Neural progenitor cell (in vitro differentiated cells): Measurements from ENCODE around the gene MRPS6. TPM values are rescaled to one million over a fixed set of nuclear protein-coding genes. Genes with fewer than 3 reads are reported as not detected.
A peak's percentile ranks its signal among the peaks of the same experiment; 100 is the strongest.

Experiments used
- DNase-seq: peaks from one replicate; pipeline ENCODE4 v3.0.0-alpha.2; 2016; ENCODE audit warnings: low spot score
- H2AFZ ChIP-seq: fragments of 200-600 bp; sonication (generic); replicated peaks from 2 replicates; pipeline ENCODE4 v1.6.1; 2016; ENCODE audit warnings: antibody characterized with exemption
- H3F3A ChIP-seq: fragments of 200-600 bp; sonication (generic); 2 replicates; pipeline ENCODE4 v1.6.1; 2016; ENCODE audit warnings: antibody characterized with exemption, low read depth
- H3K27ac ChIP-seq: fragments of 200-600 bp; sonication (generic); 2 replicates; pipeline ENCODE4 v1.5.1; 2016; ENCODE audit warnings: mild to moderate bottlenecking
- H3K27me3 ChIP-seq: fragments of 200-600 bp; sonication (generic); 2 replicates; pipeline ENCODE4 v1.6.1; 2016; ENCODE audit warnings: mild to moderate bottlenecking, moderate library complexity
- H3K36me3 ChIP-seq: fragments of 200-600 bp; sonication (generic); 2 replicates; pipeline ENCODE4 v1.5.1; 2016
- H3K4me1 ChIP-seq: fragments of 200-600 bp; sonication (generic); 2 replicates; pipeline ENCODE4 v1.6.1; 2016; ENCODE audit warnings: mixed run types
- H3K4me2 ChIP-seq: fragments of 200-600 bp; sonication (generic); 2 replicates; pipeline ENCODE4 v1.6.1; 2016
- H3K4me3 ChIP-seq: fragments of 200-600 bp; sonication (generic); 2 replicates; pipeline ENCODE4 v1.5.1; 2016
- H3K79me2 ChIP-seq: fragments of 200-600 bp; sonication (generic); 2 replicates; pipeline ENCODE4 v1.6.1; 2016; ENCODE audit warnings: low read depth
- H3K9ac ChIP-seq: fragments of 200-600 bp; sonication (generic); 2 replicates; pipeline ENCODE4 v1.6.1; 2016
- H3K9me3 ChIP-seq: fragments of 200-600 bp; sonication (generic); 2 replicates; pipeline ENCODE4 v1.5.1; 2016; ENCODE audit warnings: low read depth
- H4K20me1 ChIP-seq: fragments of 200-600 bp; sonication (generic); 2 replicates; pipeline ENCODE4 v1.6.1; 2016; ENCODE audit warnings: low read depth
- H3K27ac Mint-ChIP-seq: 3 replicates; pipeline ENCODE4 v1.8.0; 2021; ENCODE audit warnings: mixed read lengths
- H3K27me3 Mint-ChIP-seq: 2 replicates; pipeline ENCODE4 v1.8.0; 2022; ENCODE audit warnings: low read depth, mild to moderate bottlenecking, inconsistent platforms, moderate library complexity, mixed read lengths; ENCODE audit not compliant: insufficient read depth
- H3K36me3 Mint-ChIP-seq: 3 replicates; pipeline ENCODE4 v1.8.0; 2021; ENCODE audit warnings: mixed read lengths
- H3K4me1 Mint-ChIP-seq: 3 replicates; pipeline ENCODE4 v1.8.0; 2021; ENCODE audit warnings: mixed read lengths
- H3K4me3 Mint-ChIP-seq: 3 replicates; pipeline ENCODE4 v1.8.0; 2021; ENCODE audit warnings: mild to moderate bottlenecking, moderate library complexity, mixed read lengths
- H3K9me3 Mint-ChIP-seq: 3 replicates; pipeline ENCODE4 v1.8.0; 2020; ENCODE audit warnings: mixed read lengths
- CTCF ChIP-seq: fragments of 200-600 bp; sonication (generic); IDR thresholded peaks from 2 replicates; pipeline ENCODE4 v1.5.1; 2017; ENCODE audit warnings: antibody characterized with exemption, mild to moderate bottlenecking
- EZH2 ChIP-seq: fragments of 200-600 bp; sonication (generic); IDR thresholded peaks from 2 replicates; pipeline ENCODE4 v1.6.1; 2017; ENCODE audit warnings: antibody characterized with exemption, mild to moderate bottlenecking, moderate library complexity
- EZH2phosphoT487 ChIP-seq: fragments of 200-600 bp; sonication (generic); IDR thresholded peaks from 2 replicates; pipeline ENCODE4 v1.6.1; 2017; ENCODE audit warnings: antibody characterized with exemption
- total RNA-seq: library from RNA; depleted of rRNA; stranded (reverse); fragments of >200 nt; gene quantifications from 2 replicates; pipeline ENCODE4 v1.2.3, GENCODE V29; 2015; ENCODE audit warnings: low replicate concordance

The MRPS6 gene
- total RNA-seq, 1 donor from 2014 or later = 108 TPM

- H3K9me3 ChIP-seq = no peaks in the 10 kb centered on the region
- Mint-ChIP-seq H3K27ac (no peak overlapping the region), H3K9me3 (peaks cover 11% of the 10 kb centered on the region), H3K27me3 (peaks cover 3% of the 10 kb centered on the region), H3K4me3 (no peak overlapping the region), H3K4me1 (peaks cover 29% of the 10 kb centered on the region), H3K36me3 (peaks cover 81% of the 10 kb centered on the region)
- no peak overlapping the region for H3K4me2 ChIP-seq
- H3F3A ChIP-seq = peaks cover 30% of the 10 kb centered on the region
- no peaks in the 10 kb centered on the region for H3K27me3 ChIP-seq
- no peak overlapping the region for H3K9ac ChIP-seq
- TF ChIP-seq EZH2phosphoT487 (no peak), EZH2 (no peak), CTCF (no peak)
- peaks cover 61% of the 10 kb centered on the region for H3K4me1 ChIP-seq
- no peak for DNase-seq
- no peak overlapping the region for H3K4me3 ChIP-seq
- peaks cover 99% of the 10 kb centered on the region for H3K79me2 ChIP-seq
- H4K20me1 ChIP-seq = peaks cover 96% of the 10 kb centered on the region
- peaks cover 6% of the 10 kb centered on the region for H3K36me3 ChIP-seq
- H3K27ac ChIP-seq = no peak overlapping the region
- no peak overlapping the region for H2AFZ ChIP-seq
These were observed 24.1 kb downstream of the MRPS6 start for GRCh38 chr21:34097442-34097841.

GRCh38 chr21:34100337-34100736, 27.0 kb downstream of the MRPS6 start:
- peak; percentile 71 for DNase-seq
- Mint-ChIP-seq H3K27ac (no peak overlapping the region), H3K9me3 (peaks cover 9% of the 10 kb centered on the region), H3K27me3 (peaks cover under 1% of the 10 kb centered on the region), H3K36me3 (peaks cover 81% of the 10 kb centered on the region), H3K4me3 (no peak overlapping the region), H3K4me1 (peaks cover 29% of the 10 kb centered on the region)
- Histone ChIP-seq H3K27me3 (no peaks in the 10 kb centered on the region), H3K4me2 (peak overlapping the region; percentile 73), H3K9ac (no peak overlapping the region), H4K20me1 (peaks cover 100% of the 10 kb centered on the region), H3K79me2 (peaks cover 100% of the 10 kb centered on the region), H3K36me3 (no peaks in the 10 kb centered on the region), H3K4me1 (peaks cover 60% of the 10 kb centered on the region), H3K4me3 (peak overlapping the region; percentile 30), H2AFZ (no peak overlapping the region), H3K9me3 (no peaks in the 10 kb centered on the region), H3F3A (peaks cover 30% of the 10 kb centered on the region), H3K27ac (peak overlapping the region; percentile 57)
- TF ChIP-seq EZH2 (no peak), CTCF (no peak), EZH2phosphoT487 (no peak)

GRCh38 chr21:34100790-34101189, 27.4 kb downstream of the MRPS6 start:
- Histone ChIP-seq H3K4me3 (peak overlapping the region; percentile 30), H4K20me1 (peaks cover 98% of the 10 kb centered on the region), H3K27me3 (no peaks in the 10 kb centered on the region), H3K4me1 (peaks cover 60% of the 10 kb centered on the region), H2AFZ (no peak overlapping the region), H3F3A (peaks cover 30% of the 10 kb centered on the region), H3K79me2 (peaks cover 100% of the 10 kb centered on the region), H3K36me3 (no peaks in the 10 kb centered on the region), H3K9me3 (no peaks in the 10 kb centered on the region), H3K4me2 (peak overlapping the region; percentile 73), H3K27ac (peak overlapping the region; percentile 16), H3K9ac (no peak overlapping the region)
- Mint-ChIP-seq H3K9me3 (peaks cover 7% of the 10 kb centered on the region), H3K36me3 (peaks cover 81% of the 10 kb centered on the region), H3K4me1 (peaks cover 29% of the 10 kb centered on the region), H3K4me3 (peak overlapping the region; percentile 16), H3K27me3 (no peaks in the 10 kb centered on the region), H3K27ac (no peak overlapping the region)
- DNase-seq = no peak
- TF ChIP-seq EZH2 (no peak), EZH2phosphoT487 (no peak), CTCF (no peak)
